B cell (primary cell): ENCODE results near the gene TRPV4. TPM values are rescaled to one million over a fixed set of nuclear protein-coding genes. Genes with fewer than 3 reads are reported as not detected.

Experiments
- ATAC-seq: fragments of 200-7000 bp; cut with Tn5 transposase; one replicate; pipeline ENCODE4 v1.10.0; 2021; ENCODE audit warnings: low read depth, mild to moderate bottlenecking, moderate number of reproducible peaks, moderate library complexity
- CTCF ChIA-PET: fragments of 350-600 bp; sonication (Branson Sonifier 250); formaldehyde crosslinking; loops from one replicate; lab custom pipeline; 2021; ENCODE audit warnings: antibody characterized with exemption, inconsistent platforms; lab: Charles Lee
- POLR2A ChIA-PET: fragments of 350-600 bp; sonication (Branson Sonifier 250); formaldehyde crosslinking; loops from one replicate; lab custom pipeline; 2021; ENCODE audit warnings: antibody characterized with exemption; lab: Charles Lee
- DNase-seq: peaks from one replicate; pipeline ENCODE4 v3.0.0; 2013
- H2AFZ ChIP-seq: 2 replicates; pipeline ENCODE4 v1.6.1; 2012; ENCODE audit warnings: mild to moderate bottlenecking, low read depth, low read length; ENCODE audit not compliant: insufficient read depth, poor library complexity, severe bottlenecking
- H3K27ac ChIP-seq, 2 donors: 1 replicate in 1 of 2; 2 replicates in 1 of 2; pipeline ENCODE4 v1.5.1; 2012 to 2013; ENCODE audit warnings: low read length in 2 of 2, mild to moderate bottlenecking in 2 of 2, moderate library complexity in 1 of 2
- H3K27me3 ChIP-seq, 4 experiments: fragments of 200-600 bp in 1 of 4; sonication (generic) in 1 of 4; replicated peaks in 1 of 4; 1 replicate in 2 of 4; 2 replicates in 2 of 4; pipeline versions ENCODE4 v1.6.1 to v1.7.0; 2013 to 2016; ENCODE audit warnings: low read length in 3 of 4, mild to moderate bottlenecking in 2 of 4, mixed read lengths in 1 of 4, moderate library complexity in 1 of 4; ENCODE audit not compliant: insufficient read depth in 4 of 4, control insufficient read depth in 3 of 4; ENCODE audit errors: control extremely low read depth in 1 of 4
- H3K36me3 ChIP-seq, 2 experiments: replicated peaks in 1 of 2; 1 replicate in 1 of 2; 2 replicates in 1 of 2; pipeline versions ENCODE4 v1.6.1 to v1.7.1; 2013; ENCODE audit warnings: low read length in 1 of 2; ENCODE audit not compliant: insufficient read depth in 2 of 2, control insufficient read depth in 1 of 2; ENCODE audit errors: control extremely low read depth in 1 of 2, extremely low read depth in 1 of 2
- H3K4me1 ChIP-seq, 2 donors: fragments of 200-600 bp in 1 of 2; sonication (generic) in 1 of 2; 1 replicate in 1 of 2; 2 replicates in 1 of 2; pipeline versions ENCODE4 v1.5.1 to v1.6.1; 2013 to 2017; ENCODE audit warnings: low read length in 2 of 2; ENCODE audit not compliant: control insufficient read depth in 2 of 2, insufficient read depth in 2 of 2
- H3K4me2 ChIP-seq: replicated peaks from 2 replicates; pipeline ENCODE3; 2012; ENCODE audit warnings: mild to moderate bottlenecking, low read depth, low read length; ENCODE audit not compliant: poor library complexity, severe bottlenecking
- H3K4me3 ChIP-seq, 5 experiments: fragments of 200-600 bp in 1 of 5; sonication (generic) in 1 of 5; 1 replicate in 3 of 5; 2 replicates in 2 of 5; pipeline versions ENCODE4 v1.5.1 to v1.7.0; 2011 to 2016; ENCODE audit warnings: low read length in 4 of 5, mild to moderate bottlenecking in 4 of 5, low read depth in 2 of 5, control low read depth in 1 of 5, moderate library complexity in 1 of 5; ENCODE audit not compliant: insufficient read depth in 1 of 5; ENCODE audit errors: control extremely low read depth in 1 of 5, extremely low read depth in 1 of 5
- H3K79me2 ChIP-seq: fragments of 200-600 bp; sonication (generic); one replicate; pipeline ENCODE4 v1.6.0; 2016; ENCODE audit warnings: low read length; ENCODE audit not compliant: control insufficient read depth, insufficient read depth
- H3K9ac ChIP-seq: fragments of 200-600 bp; sonication (generic); 2 replicates; pipeline ENCODE4 v1.6.1; 2017; ENCODE audit warnings: mild to moderate bottlenecking, low read length, moderate library complexity
- H3K9me3 ChIP-seq, 3 donors: one replicate each; pipeline versions ENCODE4 v1.6.1 to v1.7.1; 2013; ENCODE audit warnings: low read length in 2 of 3; ENCODE audit not compliant: control insufficient read depth in 2 of 3, insufficient read depth in 1 of 3; ENCODE audit errors: control extremely low read depth in 1 of 3
- H4K20me1 ChIP-seq: 2 replicates; pipeline ENCODE4 v1.6.0; 2012; ENCODE audit warnings: mild to moderate bottlenecking, low read length; ENCODE audit not compliant: insufficient read depth, control insufficient read depth, poor library complexity, severe bottlenecking
- H3K27ac Mint-ChIP-seq: one replicate; pipeline ENCODE4 v1.8.0; 2021; ENCODE audit warnings: mixed read lengths
- H3K27me3 Mint-ChIP-seq: one replicate; pipeline ENCODE4 v1.8.0; 2021; ENCODE audit warnings: mixed read lengths
- H3K4me1 Mint-ChIP-seq: one replicate; pipeline ENCODE4 v1.8.0; 2021; ENCODE audit warnings: mixed read lengths
- H3K4me3 Mint-ChIP-seq: one replicate; pipeline ENCODE4 v1.8.0; 2021; ENCODE audit warnings: mixed read lengths
- H3K9me3 Mint-ChIP-seq: one replicate; pipeline ENCODE4 v1.8.0; 2022; ENCODE audit warnings: mixed read lengths; ENCODE audit not compliant: insufficient read depth
- EZH2 ChIP-seq: IDR thresholded peaks from 2 replicates; pipeline ENCODE4 v1.6.1; 2012; ENCODE audit warnings: borderline replicate concordance, low read depth, mild to moderate bottlenecking, moderate library complexity, low read length; ENCODE audit not compliant: insufficient read depth, poor library complexity, severe bottlenecking
- WGBS: methylation state at CpG from one replicate; pipeline ENCODE4 v1.1.5; 2013; ENCODE audit warnings: missing lambda C conversion rate; ENCODE audit not compliant: insufficient coverage; 5-methylcytosine and 5-hydroxymethylcytosine counted together
- intact Hi-C: fragments of 100-400 bp; cut with micrococcal nuclease; formaldehyde crosslinking; loops from one replicate; pipeline ENCODE4 v1.10.0; 2022
- polyA plus RNA-seq: library from polyadenylated mRNA; depleted of rRNA; stranded (reverse); fragments of >200 nt; gene quantifications from 2 replicates; pipeline ENCODE4 v1.2.3, GENCODE V29; 2012
- total RNA-seq, 2 donors: library from RNA; stranded (reverse); fragments of 120-200 nt in 1 of 2; gene quantifications; 1 replicate in 1 of 2; 2 replicates in 1 of 2; pipeline versions ENCODE4 v1.2.3 to v1.2.4, GENCODE V29; 2013 to 2022
- TF ChIP-seq, protein P1 (sequence below): fragments of 200-600 bp; IDR thresholded peaks from one replicate; pipeline ENCODE4 v1.8.0; 2022; ENCODE audit warnings: antibody characterized with exemption, mild to moderate bottlenecking

TRPV4 gene
- total and polyA plus RNA-seq, 2 donors (not counting 1 experiment from before 2014, with no cell fraction given): not detected

- ATAC-seq (no peak), DNase-seq (no peak)
- no peaks in the 10 kb centered on the region for H3K9me3 Mint-ChIP-seq
- intact Hi-C loops: no loop called here
- ChIA-PET CTCF (no interaction called here), POLR2A (no interaction called here)
- H3K4me1 Mint-ChIP-seq: peaks cover 4% of the 10 kb centered on the region
- 86% methylated on average over 6 of the region's 6 CpGs for WGBS
- no peak overlapping the region for H3K27ac Mint-ChIP-seq
- Histone ChIP-seq H3K36me3 (no peaks in the 10 kb centered on the region), H3K4me2 (no peak overlapping the region), H3K4me1 (no peaks in the 10 kb centered on the region), H3K4me3 (no peak overlapping the region), H3K27me3 (peaks cover 0 to 40% (median 10%) of the 10 kb centered on the region in 4 experiments), H3K79me2 (no peaks in the 10 kb centered on the region), H4K20me1 (no peaks in the 10 kb centered on the region), H3K9me3 (no peaks in the 10 kb centered on the region), H2AFZ (no peak overlapping the region), H3K9ac (no peak overlapping the region), H3K27ac (no peak overlapping the region)
- TF ChIP-seq EZH2: no peak
- TF ChIP-seq, protein P1, sequence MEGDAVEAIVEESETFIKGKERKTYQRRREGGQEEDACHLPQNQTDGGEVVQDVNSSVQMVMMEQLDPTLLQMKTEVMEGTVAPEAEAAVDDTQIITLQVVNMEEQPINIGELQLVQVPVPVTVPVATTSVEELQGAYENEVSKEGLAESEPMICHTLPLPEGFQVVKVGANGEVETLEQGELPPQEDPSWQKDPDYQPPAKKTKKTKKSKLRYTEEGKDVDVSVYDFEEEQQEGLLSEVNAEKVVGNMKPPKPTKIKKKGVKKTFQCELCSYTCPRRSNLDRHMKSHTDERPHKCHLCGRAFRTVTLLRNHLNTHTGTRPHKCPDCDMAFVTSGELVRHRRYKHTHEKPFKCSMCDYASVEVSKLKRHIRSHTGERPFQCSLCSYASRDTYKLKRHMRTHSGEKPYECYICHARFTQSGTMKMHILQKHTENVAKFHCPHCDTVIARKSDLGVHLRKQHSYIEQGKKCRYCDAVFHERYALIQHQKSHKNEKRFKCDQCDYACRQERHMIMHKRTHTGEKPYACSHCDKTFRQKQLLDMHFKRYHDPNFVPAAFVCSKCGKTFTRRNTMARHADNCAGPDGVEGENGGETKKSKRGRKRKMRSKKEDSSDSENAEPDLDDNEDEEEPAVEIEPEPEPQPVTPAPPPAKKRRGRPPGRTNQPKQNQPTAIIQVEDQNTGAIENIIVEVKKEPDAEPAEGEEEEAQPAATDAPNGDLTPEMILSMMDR: no peak
- no peak overlapping the region for H3K4me3 Mint-ChIP-seq
- peaks cover 31% of the 10 kb centered on the region for H3K27me3 Mint-ChIP-seq
Observed at GRCh38 chr12:109831365-109831764, 1.8 kb downstream of the TRPV4 start.

- Mint-ChIP-seq H3K4me1 (peaks cover 4% of the 10 kb centered on the region), H3K9me3 (no peaks in the 10 kb centered on the region), H3K27me3 (peaks cover 32% of the 10 kb centered on the region), H3K27ac (no peak overlapping the region), H3K4me3 (no peak overlapping the region)
- no peak overlapping the region for H2AFZ ChIP-seq
- intact Hi-C loops: no loop called here
- H3K27ac ChIP-seq: no peak overlapping the region
- no peak for DNase-seq
- no peak overlapping the region for H3K9ac ChIP-seq
- 83% methylated on average over 2 of the region's 2 CpGs for WGBS
- no peak for ATAC-seq
- POLR2A ChIA-PET: no interaction called here
- TF ChIP-seq EZH2: no peak
- TF ChIP-seq, protein P1: no peak
- H3K9me3 ChIP-seq: no peaks in the 10 kb centered on the region
- H4K20me1 ChIP-seq: no peaks in the 10 kb centered on the region
- no peaks in the 10 kb centered on the region for H3K4me1 ChIP-seq
- H3K36me3 ChIP-seq: no peaks in the 10 kb centered on the region
- peaks cover 0 to 40% (median 10%) of the 10 kb centered on the region in 4 experiments for H3K27me3 ChIP-seq
- H3K4me2 ChIP-seq: no peak overlapping the region
- CTCF ChIA-PET: interaction anchor here (2.4 kb wide), 1 partner anchor 14 kb away, joined by 7 read pairs; no protein-coding TSS in a partner anchor
- H3K4me3 ChIP-seq: no peak overlapping the region
- H3K79me2 ChIP-seq: no peaks in the 10 kb centered on the region
Observed at GRCh38 chr12:109830718-109831117, 2.5 kb downstream of the TRPV4 start.
